Adrenal gland (tissue), 12 donors: ENCODE measurements around the gene CEP85. TPM values are rescaled to one million over a fixed set of nuclear protein-coding genes. Genes with fewer than 3 reads are reported as not detected.
A peak's percentile ranks its signal among the peaks of the same experiment; 100 is the strongest.
"Not testable (repeated sequence)": the region's sequence is repeated elsewhere in the genome, so short reads cannot be mapped to it uniquely, and the experiment has no call there.

Experiments
- DNase-seq, 7 donors: peaks; one replicate each; pipeline ENCODE4 v3.0.0-alpha.2; 2019 to 2020
- H3K27ac ChIP-seq, 5 donors: fragments of 200-600 bp; sonication (generic) in 4 of 5; 1 replicate in 3 of 5; 2 replicates in 2 of 5; pipeline versions ENCODE4 v1.5.1 to v1.8.0; 2016 to 2020; ENCODE audit warnings: mild to moderate bottlenecking in 1 of 5
- H3K27me3 ChIP-seq: fragments of 200-600 bp; 2 replicates; pipeline ENCODE4 v1.8.0; 2021
- H3K36me3 ChIP-seq, 2 donors: fragments of 200-600 bp; replicated peaks in 1 of 2; 1 replicate in 1 of 2; 2 replicates in 1 of 2; pipeline versions ENCODE4 v1.5.1 to v1.8.0; 2018 to 2022
- H3K4me1 ChIP-seq, 2 donors: fragments of 200-600 bp; replicated peaks in 1 of 2; 1 replicate in 1 of 2; 2 replicates in 1 of 2; pipeline versions ENCODE4 v1.5.1 to v1.8.0; 2018 to 2021
- H3K4me3 ChIP-seq, 4 donors: fragments of 200-600 bp; sonication (generic) in 3 of 4; one replicate each; pipeline ENCODE4 v1.5.1; 2016 to 2018
- H3K9me3 ChIP-seq, 3 donors: fragments of 200-600 bp; sonication (generic) in 1 of 3; replicated peaks in 1 of 3; 1 replicate in 2 of 3; 2 replicates in 1 of 3; pipeline versions ENCODE4 v1.5.1 to v1.8.0; 2016 to 2021
- POLR2A ChIP-seq, 2 donors: fragments of 450-650 bp; IDR thresholded peaks; one replicate each; pipeline ENCODE4 v1.6.1; 2017; ENCODE audit warnings: antibody characterized with exemption in 2 of 2, mild to moderate bottlenecking in 2 of 2, moderate library complexity in 1 of 2
- WGBS, 4 donors: extraction: QIAGEN DNeasy Blood & Tissue Kit in 2 of 4; methylation state at CpG; one replicate each; pipeline versions ENCODE4 v1.1.5 to v1.1.7; 2013 to 2017; 5-methylcytosine and 5-hydroxymethylcytosine counted together
- intact Hi-C, 2 donors: fragments of 100-400 bp; cut with DNase I; formaldehyde crosslinking; loops; one replicate each; pipeline versions ENCODE4 v1.14.1 to v1.15.0; 2022 to 2023
- polyA plus RNA-seq, 3 donors: library from polyadenylated mRNA; stranded (reverse); fragments of 200-250 nt in 2 of 3; fragments of 350-450 nt in 1 of 3; fragmentation: Illumina TruSeq in 1 of 3; extraction: RNeasy Lipid Tissue Mini Kit (QIAGEN cat#74804) in 1 of 3; gene quantifications; one replicate each; pipeline ENCODE4 v1.2.3, GENCODE V29; 2013 to 2014
- total RNA-seq, 9 donors: library from RNA; depleted of rRNA in 4 of 9; stranded (reverse); fragments of >200 nt in 4 of 9; fragments of 120-200 nt in 1 of 9; fragmentation: NEBNext Ultra II Directional in 1 of 9; extraction: Animal tissue kit (Norgen Biotek cat#: 25700) in 1 of 9; gene quantifications; one replicate each; pipeline versions ENCODE4 v1.1.0 to v1.2.4, GENCODE V29; 2013 to 2023
- TF ChIP-seq, protein P1 (sequence below), 6 experiments: fragments of 450-650 bp in 4 of 6; fragments of 200-600 bp in 2 of 6; sonication (generic) in 1 of 6; IDR thresholded peaks; 1 replicate in 5 of 6; 2 replicates in 1 of 6; pipeline versions ENCODE4 v1.5.1 to v1.8.0; 2016 to 2021; ENCODE audit warnings: antibody characterized with exemption in 6 of 6, mild to moderate bottlenecking in 2 of 6, moderate library complexity in 1 of 6
- donor health status: healthy with polysubstance abuse.
- donor health status: Bipolar disorder and iron deficiency.
- donor health status: DM: yes; HTN: yes; CAD: no.
- donor health status: DM: no; HTN: no; CAD: no.
- donor health status: DM: no; HTN: no; CAD: no.
- donor health status: DM: yes; HTN: yes; CAD: no.

CEP85 gene
- total and polyA plus RNA-seq, 12 donors, result 2.5 to 16.4 (median 5.8) TPM

DNA sequence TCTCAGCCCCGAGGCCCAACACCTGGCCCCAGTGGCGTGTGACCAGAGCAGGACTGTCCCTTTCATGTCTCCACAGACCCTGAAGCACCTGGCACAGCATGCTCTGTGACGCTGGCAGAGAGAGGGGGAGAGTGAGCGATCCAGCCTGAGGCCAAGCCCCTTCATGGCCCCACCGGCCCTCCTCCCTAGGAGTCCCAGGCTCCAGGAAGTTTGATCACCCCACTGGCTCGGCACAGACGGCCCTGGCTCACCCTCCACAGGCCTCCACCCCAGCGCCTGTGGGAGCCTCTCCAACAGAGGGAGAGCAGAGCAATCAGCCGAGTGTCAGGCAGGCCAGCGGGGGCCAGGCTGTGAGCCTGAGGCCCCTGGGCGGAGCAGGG is 56.9 kb downstream of the CEP85 start:
- no peaks in the 10 kb centered on the region for H3K36me3 ChIP-seq
- H3K27me3 ChIP-seq, result no peaks in the 10 kb centered on the region
- TF ChIP-seq POLR2A (IDR thresholded peaks at IDR 0.05), result no peak
- TF ChIP-seq, protein P1, sequence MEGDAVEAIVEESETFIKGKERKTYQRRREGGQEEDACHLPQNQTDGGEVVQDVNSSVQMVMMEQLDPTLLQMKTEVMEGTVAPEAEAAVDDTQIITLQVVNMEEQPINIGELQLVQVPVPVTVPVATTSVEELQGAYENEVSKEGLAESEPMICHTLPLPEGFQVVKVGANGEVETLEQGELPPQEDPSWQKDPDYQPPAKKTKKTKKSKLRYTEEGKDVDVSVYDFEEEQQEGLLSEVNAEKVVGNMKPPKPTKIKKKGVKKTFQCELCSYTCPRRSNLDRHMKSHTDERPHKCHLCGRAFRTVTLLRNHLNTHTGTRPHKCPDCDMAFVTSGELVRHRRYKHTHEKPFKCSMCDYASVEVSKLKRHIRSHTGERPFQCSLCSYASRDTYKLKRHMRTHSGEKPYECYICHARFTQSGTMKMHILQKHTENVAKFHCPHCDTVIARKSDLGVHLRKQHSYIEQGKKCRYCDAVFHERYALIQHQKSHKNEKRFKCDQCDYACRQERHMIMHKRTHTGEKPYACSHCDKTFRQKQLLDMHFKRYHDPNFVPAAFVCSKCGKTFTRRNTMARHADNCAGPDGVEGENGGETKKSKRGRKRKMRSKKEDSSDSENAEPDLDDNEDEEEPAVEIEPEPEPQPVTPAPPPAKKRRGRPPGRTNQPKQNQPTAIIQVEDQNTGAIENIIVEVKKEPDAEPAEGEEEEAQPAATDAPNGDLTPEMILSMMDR (IDR thresholded peaks at IDR 0.05), result no peak
- no peaks in the 10 kb centered on the region for H3K9me3 ChIP-seq
- peaks cover 0 to 19% of the 10 kb centered on the region in 2 donors for H3K4me1 ChIP-seq
- peak in 1 of 7 donors; percentile 66 for DNase-seq
- peak overlapping the region in 3 of 5 donors; percentile 21 to 78 (median 35) for H3K27ac ChIP-seq
- no peak overlapping the region for H3K4me3 ChIP-seq
- intact Hi-C loops, result no loop called here
- 80 to 87% (median 83%) methylated on average over 9 to 11 of the region's 11 CpGs for WGBS, 4 donors

DNA sequence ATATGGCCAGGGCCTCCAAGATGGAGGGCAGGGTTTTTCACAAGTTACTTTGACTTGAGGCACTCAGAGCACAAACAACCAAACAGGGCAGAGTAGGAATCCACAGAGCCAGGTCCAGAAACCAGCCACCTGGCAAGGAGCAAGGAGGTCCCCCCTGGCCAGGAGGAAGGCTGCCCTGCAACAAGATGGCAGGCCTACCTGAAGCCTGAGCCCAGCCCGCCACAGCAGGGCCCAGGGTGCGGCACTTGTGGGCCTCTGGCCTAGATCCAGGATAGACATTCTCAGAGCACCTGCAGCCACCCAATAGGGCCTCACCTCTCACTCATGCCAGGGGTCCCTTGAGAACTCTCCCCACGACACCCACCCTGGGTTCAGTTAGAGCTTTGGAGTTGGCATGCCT is 57.4 kb downstream of the CEP85 start:
- Histone ChIP-seq H3K4me1 (peaks cover 0 to 19% of the 10 kb centered on the region in 2 donors), H3K4me3 (no peak overlapping the region), H3K36me3 (no peaks in the 10 kb centered on the region), H3K27ac (no peak overlapping the region), H3K27me3 (no peaks in the 10 kb centered on the region), H3K9me3 (no peaks in the 10 kb centered on the region)
- intact Hi-C loops, result no loop called here
- no peak for DNase-seq
- 93 to 100% methylated on average over 3 of the region's 3 CpGs; no CpG with 5 or more reads in 2 of the 4 donors for WGBS, 4 donors
- TF ChIP-seq, protein P1 (IDR thresholded peaks at IDR 0.05), result no peak
- no peak for TF ChIP-seq POLR2A (IDR thresholded peaks at IDR 0.05)

DNA sequence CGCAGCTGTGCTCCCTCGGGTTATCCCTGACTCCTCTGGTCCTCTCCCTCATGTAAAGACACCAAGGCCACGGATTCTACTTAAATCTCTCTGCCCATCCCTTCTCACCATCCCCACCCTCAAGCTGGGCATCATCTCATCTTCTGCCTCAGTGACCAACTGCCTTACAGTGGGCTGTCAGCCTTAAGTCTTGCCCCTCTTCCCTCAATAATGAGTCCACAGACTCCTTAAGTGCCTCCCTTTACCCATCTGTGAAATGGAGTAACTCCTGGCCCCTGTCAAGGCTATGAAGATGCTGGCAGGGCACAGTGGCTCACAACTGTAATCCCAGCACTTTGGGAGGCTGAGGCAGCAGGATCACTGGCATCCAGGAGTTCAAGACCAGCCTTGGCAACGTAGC is 57.9 kb downstream of the CEP85 start:
- no peak overlapping the region for H3K27ac ChIP-seq
- H3K4me3 ChIP-seq, result no peak overlapping the region
- no peaks in the 10 kb centered on the region for H3K9me3 ChIP-seq
- WGBS, 4 donors, result 92 to 96% (median 93%) methylated on average over 4 of the region's 4 CpGs
- no peak for DNase-seq
- H3K36me3 ChIP-seq, result no peaks in the 10 kb centered on the region
- no peak for TF ChIP-seq POLR2A (IDR thresholded peaks at IDR 0.05)
- TF ChIP-seq, protein P1 (IDR thresholded peaks at IDR 0.05), result no peak
- no peaks in the 10 kb centered on the region for H3K27me3 ChIP-seq
- H3K4me1 ChIP-seq, result peaks cover 0 to 19% of the 10 kb centered on the region in 2 donors
- intact Hi-C loops, result no loop called here

DNA sequence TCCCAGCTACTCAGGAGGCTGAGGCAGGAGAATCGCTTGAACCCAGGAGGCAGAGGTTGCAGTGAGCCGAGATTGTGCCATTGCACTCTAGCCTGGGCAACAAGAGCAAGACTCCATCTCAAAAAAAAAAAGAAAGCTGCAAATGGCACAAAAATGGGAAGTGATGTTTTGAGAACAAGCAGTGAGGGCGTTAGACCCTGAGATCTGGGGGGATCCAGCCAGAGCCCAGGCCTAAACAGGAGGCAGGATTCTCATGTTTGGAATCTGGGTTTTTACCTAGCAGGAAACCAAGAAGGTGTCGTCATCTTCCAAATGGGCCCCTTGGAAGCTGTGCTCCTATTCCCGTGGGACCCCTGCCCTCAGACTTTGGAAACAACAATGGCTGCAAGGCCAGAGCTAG is 58.7 kb downstream of the CEP85 start:
- intact Hi-C loops, H3K9me3 ChIP-seq: not testable (repeated sequence)

DNA sequence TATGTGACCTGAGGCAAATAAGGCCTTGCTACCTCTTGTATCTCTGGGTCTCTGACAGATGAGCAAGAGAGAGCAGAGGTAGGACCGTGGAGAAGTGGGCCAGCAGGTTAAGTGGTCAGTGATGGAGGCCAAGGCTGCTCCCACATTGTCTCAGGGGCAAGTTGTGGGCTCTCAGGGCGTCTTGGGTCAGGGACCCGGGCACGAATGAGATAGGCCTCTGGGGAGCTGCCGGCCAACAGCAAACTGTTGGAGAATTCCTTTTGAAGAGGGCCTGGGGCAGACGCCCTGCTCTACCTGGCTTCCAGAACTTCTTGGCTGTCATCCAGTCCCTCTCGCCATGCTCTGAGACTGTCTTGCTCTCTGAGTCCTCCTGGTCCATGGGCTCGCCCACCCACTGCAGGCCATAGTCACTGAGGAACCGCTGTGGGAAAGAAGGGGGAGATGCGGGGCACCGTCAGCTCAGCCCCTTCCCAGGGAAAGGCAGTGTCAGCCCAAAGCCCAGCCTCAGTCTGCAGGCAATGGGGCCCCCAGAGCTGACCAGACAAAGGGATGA is 60.0 kb downstream of the CEP85 start:
- H3K4me1 ChIP-seq, result peaks cover 0 to 12% of the 10 kb centered on the region in 2 donors
- TF ChIP-seq, protein P1 (IDR thresholded peaks at IDR 0.05), result no peak
- TF ChIP-seq POLR2A (IDR thresholded peaks at IDR 0.05), result no peak
- no peaks in the 10 kb centered on the region for H3K9me3 ChIP-seq
- intact Hi-C loops, result no loop called here
- no peak overlapping the region for H3K27ac ChIP-seq
- 86 to 87% (median 86%) methylated on average over 10 to 11 of the region's 11 CpGs for WGBS, 4 donors
- H3K36me3 ChIP-seq, result no peaks in the 10 kb centered on the region
- DNase-seq, result no peak
- H3K27me3 ChIP-seq, result no peaks in the 10 kb centered on the region
- no peak overlapping the region for H3K4me3 ChIP-seq

More for the DNA sequence above, 58.7 kb downstream of the CEP85 start:
- WGBS, 4 donors, result 82 to 94% (median 86%) methylated on average over 5 of the region's 5 CpGs
- H3K27me3 ChIP-seq, H3K4me3 ChIP-seq, H3K27ac ChIP-seq, DNase-seq, H3K36me3 ChIP-seq: not testable (repeated sequence)
- H3K4me1 ChIP-seq, result peaks cover 0 to 19% of the 10 kb centered on the region in 2 donors
